ENCODE results near the gene TBC1D14.

- no peak for TF ChIP-seq CTCF (IDR thresholded peaks at IDR 0.05; ENCODE audit: control extremely low read depth in 1 of 3, insufficient read depth in 1 of 3, low read depth in 1 of 3, low read length in 3 of 3)
- no peak for TF ChIP-seq MAX (IDR thresholded peaks at IDR 0.05)
- no peak for TF ChIP-seq CREB1 (IDR thresholded peaks at IDR 0.05)
- TF ChIP-seq CBX8 (IDR thresholded peaks at IDR 0.05; ENCODE audit: borderline replicate concordance, low read depth, low read length) = no peak
- no peak for TF ChIP-seq EP300 (IDR thresholded peaks at IDR 0.05; ENCODE audit: borderline replicate concordance in 1 of 2, low read depth in 2 of 2, low read length in 2 of 2)
- no peak for TF ChIP-seq TAF1 (IDR thresholded peaks at IDR 0.05; ENCODE audit: low read depth, low read length)
- TF ChIP-seq HDAC2 (IDR thresholded peaks at IDR 0.05; ENCODE audit: borderline replicate concordance in 1 of 2, low read depth in 2 of 2, low read length in 2 of 2) = no peak
- TF ChIP-seq CHD1 (IDR thresholded peaks at IDR 0.05; ENCODE audit: low read depth, low read length) = no peak
- no peak for TF ChIP-seq ATF2 (IDR thresholded peaks at IDR 0.05; ENCODE audit: low read length)
These were observed 114.8 kb downstream of the TBC1D14 start for GRCh38 chr4:7024336-7024890.
